GM12878 (cell line): ENCODE results near the gene HECTD4. TPM values are rescaled to one million over a fixed set of nuclear protein-coding genes. Genes with fewer than 3 reads are reported as not detected.

Experiments used
- BCL3 ChIP-seq: IDR thresholded peaks from 2 replicates; pipeline ENCODE4 v1.6.1; 2011; ENCODE audit warnings: borderline replicate concordance, low read depth, mild to moderate bottlenecking, moderate library complexity, low read length; ENCODE audit not compliant: insufficient read depth, poor library complexity, severe bottlenecking
- CBFB ChIP-seq: IDR thresholded peaks from 2 replicates; pipeline ENCODE4 v1.6.1; 2016; ENCODE audit warnings: antibody characterized with exemption, low read depth
- CEBPZ ChIP-seq: fragments of 150-350 bp; IDR thresholded peaks from 2 replicates; pipeline ENCODE4 v1.6.1; 2016; ENCODE audit warnings: low read depth, low read length
- CREB1 ChIP-seq: IDR thresholded peaks from 2 replicates; pipeline ENCODE4 v1.6.1; 2012; ENCODE audit warnings: low read depth, mild to moderate bottlenecking, inconsistent platforms
- E4F1 ChIP-seq: fragments of 450-650 bp; IDR thresholded peaks from 2 replicates; pipeline ENCODE4 v1.6.1; 2018; ENCODE audit warnings: borderline replicate concordance, mild to moderate bottlenecking; ENCODE audit not compliant: partially characterized antibody
- GABPA ChIP-seq: IDR thresholded peaks from 2 replicates; pipeline ENCODE4 v1.6.1; 2014; ENCODE audit warnings: antibody characterized with exemption, low read depth, mild to moderate bottlenecking, inconsistent platforms
- GATAD2B ChIP-seq: fragments of 450-650 bp; conservative IDR thresholded peaks from 2 replicates; pipeline ENCODE4 v1.6.1; 2017; ENCODE audit warnings: low read depth, mild to moderate bottlenecking, moderate library complexity
- HSF1 ChIP-seq: fragments of 150-350 bp; IDR thresholded peaks from 2 replicates; pipeline ENCODE4 v1.6.1; 2014; ENCODE audit warnings: mild to moderate bottlenecking, low read depth, low read length
- JUND ChIP-seq: IDR thresholded peaks from 2 replicates; pipeline ENCODE4 v1.6.1; 2012; ENCODE audit warnings: low read depth, mild to moderate bottlenecking, low read length, improper control_type of control experiment, moderate library complexity
- KLF5 ChIP-seq: fragments of 450-650 bp; IDR thresholded peaks from 2 replicates; pipeline ENCODE4 v1.6.1; 2014; ENCODE audit warnings: mild to moderate bottlenecking; ENCODE audit not compliant: partially characterized antibody
- LARP7 ChIP-seq: fragments of 450-650 bp; IDR thresholded peaks from 2 replicates; pipeline ENCODE4 v1.6.1; 2017; ENCODE audit warnings: mild to moderate bottlenecking
- MEF2B ChIP-seq: fragments of 450-650 bp; IDR thresholded peaks from 2 replicates; pipeline ENCODE4 v1.6.1; 2018; ENCODE audit warnings: mild to moderate bottlenecking, moderate library complexity; ENCODE audit not compliant: partially characterized antibody, poor library complexity, severe bottlenecking
- NR2F1 ChIP-seq: fragments of 450-650 bp; conservative IDR thresholded peaks from 2 replicates; pipeline ENCODE4 v1.6.1; 2017; ENCODE audit warnings: mild to moderate bottlenecking
- POLR2AphosphoS2 ChIP-seq: IDR thresholded peaks from 2 replicates; pipeline ENCODE4 v1.6.1; 2011; ENCODE audit warnings: low read depth, mild to moderate bottlenecking, low read length, improper control_type of control experiment, moderate library complexity
- SMAD5 ChIP-seq: IDR thresholded peaks from 2 replicates; pipeline ENCODE4 v1.6.1; 2016; ENCODE audit warnings: antibody characterized with exemption, low read depth
- SREBF2 ChIP-seq: IDR thresholded peaks from 2 replicates; pipeline ENCODE4 v1.6.1; 2012; ENCODE audit warnings: mild to moderate bottlenecking, low read length
- ZNF24 ChIP-seq: fragments of 450-650 bp; IDR thresholded peaks from 2 replicates; pipeline ENCODE4 v1.6.1; 2017; ENCODE audit warnings: antibody characterized with exemption, mild to moderate bottlenecking
- polyA plus RNA-seq, 11 experiments: library from polyadenylated mRNA; depleted of rRNA in 4 of 11; unstranded in 6 of 11; stranded (reverse) in 5 of 11; fragments of >200 nt; fragmentation: Nextera tagmentation in 4 of 11; fragmentation: Illumina TruSeq in 1 of 11; extraction: Ambion mirVana in 4 of 11; extraction: Trizol in 1 of 11; gene quantifications; 1 replicate in 1 of 11; 2 replicates in 10 of 11; pipeline versions ENCODE4 v1.2.1 to v1.2.3, GENCODE V29; 2011 to 2016; ENCODE audit warnings: inconsistent platforms in 2 of 11, missing spikeins in 2 of 11, low read depth in 1 of 11
- total RNA-seq, 4 experiments: library from RNA; depleted of rRNA in 3 of 4; stranded (reverse); fragments of >200 nt in 3 of 4; fragmentation: Illumina TruSeq in 1 of 4; extraction: Trizol in 1 of 4; gene quantifications; 2 replicates each; pipeline versions ENCODE4 v1.2.1 to v1.2.3, GENCODE V29; 2013 to 2021

Gene HECTD4
- total and polyA plus RNA-seq, 10 of the 15 experiments (the other 5 are each of a cell fraction or from before 2014, with no cell fraction given) = 5.8 to 43.9 (median 17.9) TPM

- TF ChIP-seq CEBPZ = no peak
- TF ChIP-seq LARP7 = peak; percentile 85
- no peak; the same call in 1 of the 2 replicates for TF ChIP-seq SMAD5
- TF ChIP-seq POLR2AphosphoS2 = peak; percentile 69; the same call in 1 of the 2 replicates
- TF ChIP-seq CREB1 = 0 out of 2 replicates have a peak, but pooled peaks have one; percentile 34
- TF ChIP-seq MEF2B = no peak
- TF ChIP-seq GABPA = no peak
- TF ChIP-seq JUND = no peak
- no peak for TF ChIP-seq BCL3
- TF ChIP-seq GATAD2B = peak; percentile 86
- TF ChIP-seq NR2F1 = peak; percentile 89
- TF ChIP-seq ZNF24 = no peak
- no peak for TF ChIP-seq HSF1
- no peak for TF ChIP-seq KLF5
- no peak for TF ChIP-seq E4F1
- no peak for TF ChIP-seq SREBF2
- no peak for TF ChIP-seq CBFB
Measured at GRCh38 chr12:112381883-112382796, at the start of gene HECTD4 (continued).
